Thymus (tissue), 11 donors: ENCODE data around the gene ZBTB7C. TPM values are rescaled to one million over a fixed set of nuclear protein-coding genes. Genes with fewer than 3 reads are reported as not detected.

ENCODE experiments used
- DNase-seq, 9 donors: peaks; one replicate each; pipeline ENCODE4 v3.0.0-alpha.2; 2013; ENCODE audit warnings: low spot score in 9 of 9, low read depth in 6 of 9, missing footprints in 1 of 9
- H3K27ac ChIP-seq, 2 donors: one replicate each; pipeline ENCODE4 v1.5.1; 2013; ENCODE audit warnings: control low read depth in 1 of 2, low read depth in 1 of 2, low read length in 1 of 2, mild to moderate bottlenecking in 1 of 2, moderate library complexity in 1 of 2
- H3K27me3 ChIP-seq, 2 donors: one replicate each; pipeline ENCODE4 v1.5.1; 2013; ENCODE audit warnings: low read length in 1 of 2; ENCODE audit not compliant: control insufficient read depth in 2 of 2, insufficient read depth in 1 of 2
- H3K36me3 ChIP-seq, 2 donors: one replicate each; pipeline ENCODE4 v1.5.1; 2013; ENCODE audit warnings: low read length in 1 of 2, mild to moderate bottlenecking in 1 of 2, moderate library complexity in 1 of 2; ENCODE audit not compliant: control insufficient read depth in 2 of 2, insufficient read depth in 2 of 2
- H3K4me1 ChIP-seq, 2 donors: one replicate each; pipeline ENCODE4 v1.5.1; 2013; ENCODE audit warnings: low read length in 2 of 2; ENCODE audit not compliant: control insufficient read depth in 2 of 2, insufficient read depth in 2 of 2
- H3K4me3 ChIP-seq, 2 donors: one replicate each; pipeline ENCODE4 v1.5.1; 2013; ENCODE audit warnings: low read length in 2 of 2, control low read depth in 1 of 2, mild to moderate bottlenecking in 1 of 2
- H3K9me3 ChIP-seq, 2 donors: one replicate each; pipeline ENCODE4 v1.5.1; 2013; ENCODE audit warnings: low read length in 1 of 2, mild to moderate bottlenecking in 1 of 2; ENCODE audit not compliant: control insufficient read depth in 2 of 2, insufficient read depth in 1 of 2
- WGBS: extraction: QIAGEN DNeasy Blood & Tissue Kit; methylation state at CpG from one replicate; pipeline ENCODE4 v1.1.7; 2013; 5-methylcytosine and 5-hydroxymethylcytosine counted together
- polyA plus RNA-seq: library from polyadenylated mRNA; stranded (reverse); fragments of 200-250 nt; gene quantifications from one replicate; pipeline ENCODE4 v1.2.3, GENCODE V29; 2013
- total RNA-seq: library from RNA; stranded (reverse); fragments of 120-200 nt; gene quantifications from one replicate; pipeline ENCODE4 v1.2.4, GENCODE V29; 2013
- donor health status: healthy.

ZBTB7C gene
- total and polyA plus RNA-seq, 2 donors: 0.14 to 0.73 TPM

GRCh38 chr18:48040457-48041110 is 368.6 kb downstream of the ZBTB7C start:
- Histone ChIP-seq H3K27me3 (peaks cover 0 to 2% of the 10 kb centered on the region in 2 donors), H3K9me3 (no peaks in the 10 kb centered on the region), H3K27ac (no peak overlapping the region), H3K4me1 (no peaks in the 10 kb centered on the region), H3K36me3 (no peaks in the 10 kb centered on the region), H3K4me3 (no peak overlapping the region)
- no peak for DNase-seq
- WGBS: 96% methylated on average over 23 of the region's 23 CpGs

- Histone ChIP-seq H3K4me3 (no peak overlapping the region), H3K27ac (no peak overlapping the region), H3K9me3 (peaks cover 0 to 4% of the 10 kb centered on the region in 2 donors), H3K27me3 (no peaks in the 10 kb centered on the region), H3K4me1 (no peaks in the 10 kb centered on the region), H3K36me3 (no peaks in the 10 kb centered on the region)
- no peak for DNase-seq
- WGBS: 94% methylated on average over 17 of the region's 17 CpGs
Measured at GRCh38 chr18:48039769-48040215, 369.4 kb downstream of the ZBTB7C start.

DNA sequence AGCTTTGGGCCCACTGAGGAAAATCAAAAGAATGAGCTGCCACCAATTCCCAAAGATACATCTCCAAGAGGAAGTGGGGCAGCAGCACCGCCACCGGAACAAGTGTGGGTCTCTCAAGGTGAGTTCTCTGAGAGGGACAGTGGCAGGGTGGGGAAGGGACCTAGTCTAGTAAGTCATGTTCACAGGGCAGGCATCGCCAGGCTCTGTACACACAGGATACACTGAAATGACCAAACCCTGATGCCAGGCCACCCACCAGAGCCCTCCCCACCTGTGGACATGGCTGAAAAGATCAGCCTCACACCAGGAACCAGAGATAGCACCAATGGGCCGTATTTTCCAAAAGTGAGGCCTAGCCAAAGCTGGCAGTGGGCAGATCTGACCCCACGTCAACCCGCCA is 370.5 kb downstream of the ZBTB7C start:
- 95% methylated on average over 6 of the region's 6 CpGs for WGBS
- H3K36me3 ChIP-seq: no peaks in the 10 kb centered on the region
- no peaks in the 10 kb centered on the region for H3K4me1 ChIP-seq
- no peaks in the 10 kb centered on the region for H3K27me3 ChIP-seq
- no peak for DNase-seq
- no peak overlapping the region for H3K4me3 ChIP-seq
- H3K27ac ChIP-seq: no peak overlapping the region
- H3K9me3 ChIP-seq: peaks cover 0 to 4% of the 10 kb centered on the region in 2 donors

DNA sequence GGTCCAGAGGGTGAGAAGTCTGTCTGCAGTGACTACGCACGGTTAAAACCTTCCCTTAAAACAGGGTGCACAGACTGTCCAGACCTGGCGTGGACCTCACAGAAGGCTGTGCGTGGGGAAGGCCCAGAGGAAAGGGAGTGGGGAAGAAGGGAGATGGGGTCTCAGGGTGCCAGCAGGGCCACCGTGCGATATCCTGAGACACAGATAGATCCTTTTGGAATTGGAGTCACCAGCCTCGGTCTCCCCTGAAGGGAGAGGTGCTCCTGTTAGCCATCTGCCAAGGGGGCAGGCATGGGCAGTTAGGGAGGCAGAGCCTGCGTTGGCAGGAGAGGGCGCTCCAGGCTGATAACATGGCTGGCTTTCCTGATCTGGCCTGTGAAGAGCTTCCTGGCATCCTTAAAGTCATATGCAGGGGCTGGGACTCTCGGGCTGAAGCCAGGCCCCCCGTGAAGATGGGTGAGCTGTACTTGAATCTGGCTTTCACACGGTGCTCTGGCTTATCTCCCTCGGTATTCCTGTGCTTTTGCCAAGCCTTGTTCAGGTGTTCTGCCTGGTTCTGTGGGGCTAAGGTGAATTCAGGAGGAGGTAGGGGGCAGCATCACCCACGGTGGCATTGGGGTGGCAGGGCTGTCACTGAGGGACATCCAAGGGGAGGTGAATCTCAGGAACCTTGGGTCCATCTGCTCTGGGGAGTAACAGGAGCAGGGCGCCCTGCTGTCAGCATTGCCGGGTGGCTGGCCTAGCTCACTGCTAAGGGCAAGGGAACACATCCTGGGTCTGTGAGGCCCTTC is 371.5 kb downstream of the ZBTB7C start:
- DNase-seq: no peak
- peaks cover 0 to 4% of the 10 kb centered on the region in 2 donors for H3K9me3 ChIP-seq
- no peak overlapping the region for H3K4me3 ChIP-seq
- H3K27ac ChIP-seq: no peak overlapping the region
- H3K4me1 ChIP-seq: no peaks in the 10 kb centered on the region
- H3K36me3 ChIP-seq: no peaks in the 10 kb centered on the region
- no peaks in the 10 kb centered on the region for H3K27me3 ChIP-seq
- 92% methylated on average over 16 of the region's 16 CpGs for WGBS

DNA sequence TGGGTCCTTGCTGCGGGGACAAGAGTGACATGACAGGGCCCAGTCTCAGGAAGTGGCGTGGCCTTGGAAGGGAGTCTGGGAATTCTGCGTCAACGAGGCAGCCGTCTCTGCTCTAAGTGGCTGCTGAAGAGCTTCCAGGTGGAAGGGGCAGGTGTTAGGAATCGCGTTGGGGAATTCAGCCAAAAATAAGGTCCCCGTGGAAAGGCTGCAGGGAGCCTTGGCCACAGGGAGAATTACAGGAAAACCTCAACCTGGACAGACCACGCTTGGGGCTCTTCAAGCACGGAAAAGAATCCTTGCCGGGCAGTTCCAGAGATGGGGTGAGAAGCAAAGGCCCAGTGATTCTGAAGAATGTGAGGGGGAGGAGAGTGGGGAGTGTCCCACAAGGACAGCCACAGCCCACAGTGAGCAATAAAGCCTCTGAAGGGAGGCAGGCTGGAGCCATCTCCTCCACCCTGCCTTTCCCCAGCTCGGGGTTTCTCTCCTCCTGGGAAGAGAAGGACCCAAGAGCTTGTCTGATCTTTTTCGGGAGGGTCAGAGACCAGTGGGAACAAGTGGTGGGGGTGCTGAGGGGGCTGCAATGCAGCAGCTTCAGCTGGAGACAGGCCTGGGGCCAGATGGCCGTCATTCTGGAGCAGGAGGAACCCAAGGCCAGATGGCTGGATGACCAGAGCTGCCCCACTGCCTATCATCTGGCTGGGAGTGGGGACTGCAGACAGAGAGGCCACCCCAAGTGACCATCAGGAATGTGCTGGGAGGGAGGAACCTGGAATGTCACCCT is 372.4 kb downstream of the ZBTB7C start:
- 90% methylated on average over 14 of the region's 14 CpGs for WGBS
- Histone ChIP-seq H3K9me3 (peaks cover 0 to 4% of the 10 kb centered on the region in 2 donors), H3K27ac (no peak overlapping the region), H3K4me3 (no peak overlapping the region), H3K4me1 (no peaks in the 10 kb centered on the region), H3K36me3 (no peaks in the 10 kb centered on the region), H3K27me3 (no peaks in the 10 kb centered on the region)
- no peak for DNase-seq

DNA sequence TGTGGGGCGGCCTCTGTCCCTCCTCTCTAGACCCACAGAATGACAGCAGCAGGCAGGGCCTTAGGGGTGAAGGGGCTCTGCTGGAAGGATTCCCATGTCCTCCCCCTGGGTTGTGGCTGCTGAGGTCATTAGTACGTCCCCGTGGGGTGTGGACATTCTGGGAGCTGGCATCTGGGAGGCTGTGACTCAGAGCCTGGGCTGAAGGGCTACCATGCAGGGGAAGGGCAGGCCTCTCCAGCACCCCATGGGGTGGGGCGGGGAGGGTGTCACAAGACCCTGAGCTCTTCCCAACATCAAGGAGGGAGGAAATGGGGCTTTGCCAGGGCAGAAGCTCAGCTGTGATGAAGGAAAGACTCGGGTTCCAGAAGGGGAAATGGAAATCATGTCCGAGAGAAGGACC is 373.0 kb downstream of the ZBTB7C start:
- H3K36me3 ChIP-seq: no peaks in the 10 kb centered on the region
- no peak overlapping the region for H3K27ac ChIP-seq
- peaks cover 0 to 4% of the 10 kb centered on the region in 2 donors for H3K9me3 ChIP-seq
- no peak for DNase-seq
- no peaks in the 10 kb centered on the region for H3K4me1 ChIP-seq
- H3K4me3 ChIP-seq: no peak overlapping the region
- no peaks in the 10 kb centered on the region for H3K27me3 ChIP-seq
- 94% methylated on average over 6 of the region's 6 CpGs for WGBS

- WGBS: 98% methylated on average over 3 of the region's 3 CpGs
- H3K27me3 ChIP-seq: no peaks in the 10 kb centered on the region
- no peak overlapping the region for H3K27ac ChIP-seq
- no peaks in the 10 kb centered on the region for H3K4me1 ChIP-seq
- H3K4me3 ChIP-seq: no peak overlapping the region
- no peaks in the 10 kb centered on the region for H3K36me3 ChIP-seq
- no peak for DNase-seq
- peaks cover 0 to 4% of the 10 kb centered on the region in 2 donors for H3K9me3 ChIP-seq
Measured at GRCh38 chr18:48035556-48035860, 373.7 kb downstream of the ZBTB7C start.

GRCh38 chr18:48034651-48035555 is 374.3 kb downstream of the ZBTB7C start:
- no peak for DNase-seq
- Histone ChIP-seq H3K4me1 (no peaks in the 10 kb centered on the region), H3K9me3 (peaks cover 0 to 4% of the 10 kb centered on the region in 2 donors), H3K27ac (no peak overlapping the region), H3K4me3 (no peak overlapping the region), H3K36me3 (no peaks in the 10 kb centered on the region), H3K27me3 (no peaks in the 10 kb centered on the region)
- WGBS: 98% methylated on average over 16 of the region's 16 CpGs
